Skeletal muscle satellite cell (primary cell): ENCODE measurements around the gene PCIF1.
"Not testable (repeated sequence)": the region's sequence is repeated elsewhere in the genome, so short reads cannot be mapped to it uniquely, and the experiment has no call there.

Source experiments
- H3K27me3 ChIP-seq: 2 replicates; pipeline ENCODE4 v1.7.0; 2013; ENCODE audit warnings: low read length; ENCODE audit not compliant: control insufficient read depth, insufficient read depth
- H3K36me3 ChIP-seq: 2 replicates; pipeline ENCODE4 v1.7.0; 2013; ENCODE audit warnings: mild to moderate bottlenecking, control low read depth, low read length; ENCODE audit not compliant: insufficient read depth
- H3K4me1 ChIP-seq: 2 replicates; pipeline ENCODE4 v1.7.0; 2013; ENCODE audit warnings: low read length; ENCODE audit not compliant: control insufficient read depth, insufficient read depth
- H3K4me2 ChIP-seq: 2 replicates; pipeline ENCODE4 v1.7.0; 2013; ENCODE audit warnings: mild to moderate bottlenecking, low read length
- H3K4me3 ChIP-seq: 2 replicates; pipeline ENCODE4 v1.7.0; 2013; ENCODE audit warnings: low read length
- H3K9ac ChIP-seq: 2 replicates; pipeline ENCODE4 v1.7.0; 2013; ENCODE audit warnings: mild to moderate bottlenecking, low read depth, low read length, moderate library complexity
- H3K9me3 ChIP-seq: replicated peaks from 2 replicates; pipeline ENCODE4 v1.7.0; 2013; ENCODE audit warnings: mild to moderate bottlenecking, control low read depth, low read length

PCIF1 gene

DNA sequence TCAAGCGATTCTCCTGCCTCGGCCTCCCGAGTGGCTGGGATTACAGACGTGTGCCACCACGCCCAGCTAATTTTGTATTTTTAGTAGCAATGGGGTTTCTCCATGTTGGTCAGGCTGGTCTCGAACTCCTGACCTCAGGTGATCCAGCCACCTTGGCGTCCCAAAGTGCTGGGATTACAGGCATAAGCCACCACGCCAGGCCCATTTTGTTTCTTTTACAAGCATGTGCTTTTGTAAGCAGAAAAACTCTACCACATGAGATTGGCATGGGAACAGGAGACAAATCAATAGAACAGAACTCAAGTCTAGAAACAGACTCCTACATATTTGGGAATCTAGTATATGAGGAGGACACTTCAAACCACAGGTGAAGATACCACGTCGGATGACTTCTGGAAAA, 21.8 kb downstream of the PCIF1 start:
- not testable (repeated sequence) for H3K27me3 ChIP-seq, H3K9me3 ChIP-seq, H3K4me3 ChIP-seq, H3K9ac ChIP-seq, H3K4me2 ChIP-seq, H3K4me1 ChIP-seq
- H3K36me3 ChIP-seq, result peaks cover 67% of the 10 kb centered on the region

DNA sequence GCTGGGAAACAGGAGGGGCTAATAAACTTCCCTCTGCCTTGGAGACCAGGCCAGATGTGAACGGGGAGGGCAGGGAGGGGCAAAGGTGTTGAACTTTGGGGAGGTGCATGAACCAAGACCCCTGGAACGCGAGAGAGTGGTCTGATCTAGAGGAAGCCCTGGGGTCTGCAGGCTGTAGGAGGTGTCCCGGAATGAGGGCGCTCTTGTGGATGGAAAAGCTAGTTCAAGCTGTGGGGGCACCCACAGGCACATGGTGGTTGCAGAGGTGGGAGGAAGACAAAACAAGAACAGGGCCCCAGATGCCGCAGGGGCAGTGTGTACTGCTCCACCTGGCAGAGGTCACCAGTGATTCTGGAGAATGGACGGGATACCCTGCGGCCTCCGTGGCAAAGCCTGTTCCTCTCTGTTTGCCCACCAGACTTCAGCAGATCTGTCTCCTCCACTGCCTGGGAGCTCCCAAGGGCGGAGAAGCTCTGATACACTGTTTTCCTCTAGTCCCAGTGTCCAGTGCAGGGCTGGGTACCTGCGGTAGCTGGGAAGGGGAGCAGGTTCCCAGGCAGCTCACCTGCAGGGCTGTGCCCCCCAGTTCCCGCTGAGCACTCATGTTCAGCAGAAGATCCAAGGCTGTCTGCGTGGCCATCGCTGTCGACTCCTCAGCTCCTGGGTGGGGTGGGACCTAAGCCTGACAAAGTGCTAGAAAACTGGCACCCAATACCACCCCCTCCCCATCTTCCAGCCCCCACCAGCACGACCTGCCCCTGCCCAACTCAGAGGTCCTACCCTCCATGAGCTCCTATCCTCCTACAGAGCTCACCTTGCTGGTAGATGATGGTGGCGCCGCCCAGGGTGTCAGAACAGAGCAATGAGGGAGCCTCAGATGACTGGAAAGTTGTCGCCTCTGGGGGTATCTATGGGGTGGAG, 22.8 kb downstream of the PCIF1 start:
- Histone ChIP-seq H3K4me1 (no peaks in the 10 kb centered on the region), H3K9ac (no peak overlapping the region), H3K4me3 (no peak overlapping the region), H3K36me3 (peaks cover 61% of the 10 kb centered on the region), H3K4me2 (no peak overlapping the region), H3K9me3 (no peaks in the 10 kb centered on the region), H3K27me3 (no peaks in the 10 kb centered on the region)

DNA sequence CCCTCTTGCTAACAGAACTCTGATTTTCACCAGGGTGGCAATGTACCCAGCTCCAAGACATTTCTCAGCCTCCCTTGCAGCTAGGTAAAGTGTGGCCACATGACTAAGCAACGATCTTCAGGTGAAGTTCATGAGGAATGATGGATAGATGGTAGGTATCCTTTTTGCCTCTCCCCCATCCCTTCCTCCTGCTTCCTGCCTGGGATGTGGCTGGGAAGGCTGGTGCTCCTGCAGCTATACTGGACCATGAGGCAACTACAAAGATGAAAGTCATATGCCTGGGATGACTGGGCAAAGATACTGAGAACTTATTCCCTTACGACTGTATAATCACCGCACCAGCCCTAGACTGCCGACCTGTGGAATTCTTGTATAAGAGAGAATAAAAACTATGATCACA, 24.1 kb downstream of the PCIF1 start:
- Histone ChIP-seq H3K9ac (no peak overlapping the region), H3K4me3 (no peak overlapping the region), H3K36me3 (peaks cover 58% of the 10 kb centered on the region), H3K4me2 (no peak overlapping the region), H3K27me3 (no peaks in the 10 kb centered on the region), H3K9me3 (no peaks in the 10 kb centered on the region), H3K4me1 (no peaks in the 10 kb centered on the region)

DNA sequence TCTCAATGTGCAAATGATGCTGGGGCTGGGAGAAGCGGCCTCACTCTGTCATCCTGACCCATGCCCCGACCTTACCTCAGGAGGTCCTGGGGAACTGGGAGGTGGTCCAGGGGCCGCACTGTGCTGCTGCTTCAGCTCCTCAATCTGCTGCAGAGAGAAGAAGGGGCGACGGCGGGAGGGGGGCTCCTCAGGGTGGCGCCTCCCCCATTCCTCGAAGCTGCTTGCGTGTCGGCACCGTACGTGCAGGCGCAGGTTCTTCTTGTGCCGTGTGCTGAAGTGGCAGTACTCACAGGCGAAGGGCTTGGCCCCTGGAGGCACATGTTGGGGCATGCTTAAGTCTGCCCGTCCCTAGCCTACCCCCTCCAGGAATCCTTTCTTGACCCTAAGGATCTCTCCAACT, 24.6 kb downstream of the PCIF1 start:
- H3K36me3 ChIP-seq, result peaks cover 58% of the 10 kb centered on the region
- no peaks in the 10 kb centered on the region for H3K9me3 ChIP-seq
- H3K4me2 ChIP-seq, result no peak overlapping the region
- no peak overlapping the region for H3K9ac ChIP-seq
- H3K27me3 ChIP-seq, result no peaks in the 10 kb centered on the region
- no peaks in the 10 kb centered on the region for H3K4me1 ChIP-seq
- no peak overlapping the region for H3K4me3 ChIP-seq

DNA sequence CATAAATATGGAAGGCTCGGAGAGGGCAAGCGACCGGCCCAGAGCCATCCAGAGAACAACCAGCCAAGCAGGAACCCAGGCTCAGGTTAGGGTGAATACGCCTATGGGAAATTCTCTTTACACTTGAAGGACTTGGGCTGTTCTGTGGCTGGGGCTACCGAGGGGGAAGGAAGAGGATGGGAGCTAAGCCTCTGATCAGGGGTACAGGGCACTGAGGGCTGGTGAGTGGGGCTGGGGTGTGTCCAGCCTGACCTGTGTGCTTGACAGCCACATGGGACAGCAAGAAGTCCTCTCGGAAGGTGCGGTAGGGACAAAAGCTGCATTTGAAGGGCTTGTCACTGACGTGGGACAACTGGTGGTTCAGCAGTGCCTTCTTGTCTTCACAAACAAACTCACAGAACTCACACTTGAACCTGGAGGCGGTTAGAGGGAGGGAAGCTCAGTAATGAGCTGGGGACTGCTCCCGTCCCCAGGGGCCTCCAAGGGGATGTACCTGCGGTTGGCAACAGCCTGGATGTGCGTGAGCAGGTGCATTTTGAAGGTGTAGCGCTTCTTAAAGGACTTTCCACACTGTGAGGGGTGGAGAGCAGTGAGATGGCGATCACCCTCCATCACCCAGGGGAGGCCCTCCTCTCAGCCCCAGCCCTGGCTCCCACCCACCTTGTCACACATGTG, 25.6 kb downstream of the PCIF1 start:
- H3K36me3 ChIP-seq, result peaks cover 65% of the 10 kb centered on the region
- H3K4me1 ChIP-seq, result no peaks in the 10 kb centered on the region
- H3K4me3 ChIP-seq, result no peak overlapping the region
- H3K4me2 ChIP-seq, result no peak overlapping the region
- H3K27me3 ChIP-seq, result no peaks in the 10 kb centered on the region
- no peak overlapping the region for H3K9ac ChIP-seq
- no peaks in the 10 kb centered on the region for H3K9me3 ChIP-seq

DNA sequence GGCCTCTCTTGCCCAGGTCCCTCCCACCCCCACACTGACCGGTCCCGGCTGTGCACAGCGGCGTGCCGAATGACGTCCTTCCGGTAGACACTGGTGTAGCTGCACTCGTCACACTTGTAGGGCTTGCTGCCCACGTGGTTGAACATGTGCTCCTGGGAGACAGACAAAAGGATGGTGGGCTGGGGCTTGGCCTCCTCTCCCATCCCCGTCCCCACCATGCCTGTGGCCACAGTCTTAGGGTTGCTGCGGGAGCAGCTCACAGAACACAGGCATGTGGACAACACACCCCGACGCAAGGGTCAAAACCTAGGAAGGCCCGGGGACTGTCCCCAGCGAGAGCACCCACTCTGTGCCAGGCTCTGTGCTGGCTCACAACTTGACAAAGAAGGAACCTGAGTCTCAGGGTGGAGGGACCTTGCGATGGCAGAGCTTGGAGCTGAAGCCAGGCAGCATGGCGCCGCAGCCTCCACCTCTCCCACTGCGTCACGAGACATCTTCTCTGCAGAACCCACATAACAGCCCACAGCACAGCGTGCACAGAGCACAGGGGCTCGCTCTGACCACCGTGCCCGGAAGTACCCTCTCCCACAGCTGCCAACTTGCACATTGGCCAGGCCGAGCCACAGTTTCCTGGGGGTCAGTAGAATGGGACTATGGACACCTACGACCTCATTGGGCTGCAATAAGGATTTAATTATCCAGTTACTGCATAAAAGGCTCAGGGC, 27.7 kb downstream of the PCIF1 start:
- no peak overlapping the region for H3K4me3 ChIP-seq
- H3K27me3 ChIP-seq, result no peaks in the 10 kb centered on the region
- no peaks in the 10 kb centered on the region for H3K9me3 ChIP-seq
- no peak overlapping the region for H3K9ac ChIP-seq
- H3K4me2 ChIP-seq, result no peak overlapping the region
- H3K4me1 ChIP-seq, result no peaks in the 10 kb centered on the region
- peaks cover 74% of the 10 kb centered on the region for H3K36me3 ChIP-seq

DNA sequence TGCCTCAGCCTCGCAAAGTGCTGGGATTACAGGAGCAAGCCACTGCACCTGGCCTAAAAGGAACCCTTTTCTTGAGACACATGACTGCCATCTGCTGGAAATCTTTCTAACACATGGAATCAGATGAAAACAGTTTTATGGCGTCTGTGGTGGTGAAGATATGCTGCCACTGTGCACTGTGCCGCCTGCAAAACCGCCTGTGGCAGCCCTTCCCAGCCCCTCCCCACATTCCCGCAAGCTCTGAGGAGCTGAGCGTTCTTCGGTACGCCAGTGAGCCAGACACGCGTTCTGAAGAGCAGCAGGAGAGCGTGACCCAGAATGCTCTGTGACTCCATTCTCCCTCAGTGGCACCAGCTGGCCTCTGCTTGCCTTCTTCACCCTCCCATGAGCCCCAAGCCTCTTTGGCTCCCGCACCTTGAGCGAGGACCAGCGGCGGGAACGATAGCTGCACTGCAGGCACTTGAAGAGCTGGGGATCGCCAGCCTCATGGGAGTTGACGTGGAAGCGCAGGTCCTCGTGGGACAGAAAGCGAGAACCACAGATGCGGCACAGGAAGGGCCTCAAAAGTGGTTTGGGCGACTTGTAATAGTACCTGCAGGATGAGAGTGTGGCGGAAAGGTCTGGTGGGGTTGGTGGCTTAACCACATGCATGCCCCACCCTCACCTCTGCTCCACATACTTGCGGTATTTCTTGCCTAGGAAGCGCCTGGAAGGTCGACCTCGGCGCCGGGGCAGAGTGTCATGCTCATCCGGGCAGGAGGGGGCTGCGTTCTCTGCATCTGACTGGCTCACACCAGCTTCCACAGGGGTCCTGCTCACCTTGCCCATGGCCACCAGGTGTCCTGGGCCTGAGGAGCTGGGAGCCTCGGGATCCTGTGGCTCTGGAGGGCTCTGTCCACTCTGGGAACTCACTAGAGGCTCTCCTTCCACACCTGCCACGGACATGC, 28.8 kb downstream of the PCIF1 start:
- H3K36me3 ChIP-seq, result peaks cover 78% of the 10 kb centered on the region
- H3K9me3 ChIP-seq, result no peaks in the 10 kb centered on the region
- H3K9ac ChIP-seq, result no peak overlapping the region

DNA sequence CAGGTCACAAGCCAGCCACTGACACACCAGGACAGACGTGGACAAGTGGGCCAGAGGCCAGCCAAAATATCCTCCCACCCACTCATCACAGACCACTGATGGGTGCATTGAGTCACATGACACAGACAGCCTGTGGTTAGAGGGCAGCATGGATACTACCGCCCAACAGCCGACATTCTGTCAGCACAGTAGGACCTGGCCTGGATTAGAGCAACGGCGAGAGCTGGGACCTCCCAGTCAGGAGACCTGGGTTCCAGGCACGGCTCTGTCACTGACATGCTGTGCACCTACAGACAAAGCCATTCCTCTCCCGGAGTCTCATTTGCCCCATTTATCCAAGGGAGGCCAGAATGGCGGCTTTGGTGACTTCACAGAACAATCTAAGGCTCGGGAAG, 29.5 kb downstream of the PCIF1 start:
- H3K4me2 ChIP-seq, result no peak overlapping the region
- no peaks in the 10 kb centered on the region for H3K27me3 ChIP-seq
- peaks cover 10% of the 10 kb centered on the region for H3K4me1 ChIP-seq
- no peaks in the 10 kb centered on the region for H3K9me3 ChIP-seq
- H3K36me3 ChIP-seq, result peaks cover 77% of the 10 kb centered on the region
- H3K9ac ChIP-seq, result no peak overlapping the region
- H3K4me3 ChIP-seq, result no peak overlapping the region

More for the DNA sequence above, 28.8 kb downstream of the PCIF1 start:
- no peak overlapping the region for H3K4me2 ChIP-seq
- peaks cover 3% of the 10 kb centered on the region for H3K4me1 ChIP-seq
- H3K27me3 ChIP-seq, result no peaks in the 10 kb centered on the region
- H3K4me3 ChIP-seq, result no peak overlapping the region

DNA sequence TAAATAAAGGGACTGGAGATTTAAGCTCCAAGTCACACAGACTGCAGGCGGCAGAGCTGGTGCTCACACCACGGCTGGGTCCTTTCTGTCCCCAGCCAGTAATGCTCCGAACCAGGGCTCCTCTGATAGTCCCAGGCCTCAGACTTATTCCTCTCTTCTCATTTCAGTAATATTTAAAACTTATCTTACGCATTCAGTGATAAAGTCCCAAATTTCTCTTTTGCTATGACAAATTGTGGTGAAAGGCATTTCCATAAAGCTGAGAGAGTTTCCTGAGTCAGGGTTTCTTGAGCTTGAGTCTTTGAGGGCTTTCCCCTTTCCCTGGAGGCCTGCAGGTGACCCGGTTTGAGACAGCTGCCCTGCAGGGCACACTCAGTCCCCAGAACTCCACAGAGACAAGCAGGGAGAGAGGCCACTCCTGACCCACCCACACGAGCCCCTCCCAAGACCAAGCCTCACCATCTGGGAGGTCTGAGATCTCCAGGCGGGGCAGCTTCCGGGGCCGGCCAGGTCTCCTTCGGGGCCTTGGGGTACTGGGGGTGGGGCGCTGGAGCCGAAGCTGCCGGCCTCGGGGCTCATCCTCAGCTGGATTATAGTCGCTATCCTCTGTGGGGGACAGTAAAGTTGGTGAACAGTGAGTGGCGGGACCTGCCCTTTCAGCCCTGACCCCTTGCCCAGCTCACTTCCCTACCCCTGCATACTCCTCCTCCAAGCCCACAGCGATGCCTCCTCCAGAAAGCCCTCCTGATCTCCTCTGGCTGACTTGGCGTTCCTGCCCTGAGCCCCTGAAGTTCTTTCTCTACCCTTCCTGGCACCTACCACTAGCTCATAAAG, 30.9 kb downstream of the PCIF1 start:
- peaks cover 66% of the 10 kb centered on the region for H3K36me3 ChIP-seq
- peaks cover 23% of the 10 kb centered on the region for H3K4me1 ChIP-seq
- no peak overlapping the region for H3K4me2 ChIP-seq
- no peaks in the 10 kb centered on the region for H3K27me3 ChIP-seq
- no peaks in the 10 kb centered on the region for H3K9me3 ChIP-seq
- no peak overlapping the region for H3K9ac ChIP-seq
- H3K4me3 ChIP-seq, result no peak overlapping the region

DNA sequence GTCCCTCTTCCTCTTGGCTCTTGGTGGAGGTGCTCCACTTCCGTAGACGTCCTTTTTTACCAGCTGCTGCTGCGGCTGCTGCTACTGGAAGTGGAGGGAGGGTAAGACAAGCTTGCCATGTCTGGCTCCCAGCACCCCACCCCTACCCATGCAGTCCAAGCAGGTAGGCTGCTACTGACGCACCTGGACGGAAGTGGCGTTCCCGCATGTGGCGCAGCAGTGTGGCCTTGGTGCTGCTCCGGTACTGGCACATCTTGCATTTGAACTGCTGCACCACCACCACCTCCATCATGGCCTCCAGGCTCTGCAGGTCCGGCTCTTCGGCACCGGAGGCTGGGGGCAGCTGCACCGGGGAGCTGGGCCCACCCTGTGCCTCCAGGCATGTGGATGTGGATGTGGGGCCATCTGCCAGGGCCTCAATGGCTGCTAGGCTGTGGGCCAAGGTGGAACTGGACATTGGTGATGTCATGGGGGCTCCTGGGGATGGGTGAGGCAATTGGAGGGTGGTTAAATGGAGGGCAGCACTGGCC, 33.1 kb downstream of the PCIF1 start:
- peaks cover 50% of the 10 kb centered on the region for H3K36me3 ChIP-seq
- no peaks in the 10 kb centered on the region for H3K9me3 ChIP-seq
- peaks cover 29% of the 10 kb centered on the region for H3K4me1 ChIP-seq
- H3K4me2 ChIP-seq, result no peak overlapping the region
- H3K9ac ChIP-seq, result no peak overlapping the region
- no peak overlapping the region for H3K4me3 ChIP-seq
- H3K27me3 ChIP-seq, result no peaks in the 10 kb centered on the region
